Endothelial cell of umbilical vein (primary cell): ENCODE data around the gene NCOA3. TPM values are rescaled to one million over a fixed set of nuclear protein-coding genes. Genes with fewer than 3 reads are reported as not detected.

ENCODE experiments used
- BruUV-seq: library from RNA; stranded (reverse); fragments of 400-500 nt; replicated peaks from 2 replicates; lab custom pipeline; 2021; lab: Mats Ljungman, UMichigan
- CTCF ChIA-PET: fragments of 300-600, 350-600 bp; sonication (Branson Sonifier 250); formaldehyde crosslinking; loops from one replicate; lab custom pipeline; 2021; ENCODE audit warnings: antibody characterized with exemption, inconsistent platforms; lab: Charles Lee
- POLR2A ChIA-PET: fragments of 300-600, 350-600 bp; sonication (Branson Sonifier 250); formaldehyde crosslinking; loops from one replicate; lab custom pipeline; 2021; ENCODE audit warnings: antibody characterized with exemption, inconsistent platforms; lab: Charles Lee
- DNase-seq: peaks from one replicate; pipeline ENCODE4 v3.0.0-alpha.2; 2011; ENCODE audit warnings: low read depth, low spot score
- FAIRE-seq: peaks from 2 replicates; lab custom pipeline; 2011; peaks lifted over from hg19 to GRCh38; lab: Jason Lieb, UNC
- H2AFZ ChIP-seq: 2 replicates; pipeline ENCODE4 v1.6.0; 2012; ENCODE audit warnings: low read depth, low read length, control low read depth, inconsistent platforms
- H3K27ac ChIP-seq: 2 replicates; pipeline ENCODE4 v1.5.1; 2011; ENCODE audit warnings: low read depth, mild to moderate bottlenecking, control low read depth, low read length, moderate library complexity; ENCODE audit not compliant: insufficient read depth
- H3K27me3 ChIP-seq, 2 experiments: 2 replicates each; pipeline versions ENCODE4 v1.6.0 to v1.6.1; 2011; ENCODE audit warnings: low read length in 2 of 2, mixed read lengths in 1 of 2; ENCODE audit not compliant: control insufficient read depth in 2 of 2, insufficient read depth in 2 of 2
- H3K36me3 ChIP-seq, 2 experiments: 2 replicates in 1 of 2; 3 replicates in 1 of 2; pipeline ENCODE4 v1.5.1; 2011; ENCODE audit warnings: low read length in 2 of 2, mild to moderate bottlenecking in 1 of 2, moderate library complexity in 1 of 2; ENCODE audit not compliant: control insufficient read depth in 2 of 2, insufficient read depth in 2 of 2; ENCODE audit errors: extremely low read depth in 1 of 2
- H3K4me1 ChIP-seq: 3 replicates; pipeline ENCODE4 v1.5.1; 2011; ENCODE audit warnings: mild to moderate bottlenecking, low read length; ENCODE audit not compliant: control insufficient read depth, insufficient read depth; ENCODE audit errors: extremely low read depth
- H3K4me2 ChIP-seq: 2 replicates; pipeline ENCODE4 v1.6.1; 2011; ENCODE audit warnings: low read length, control low read depth, mixed read lengths; ENCODE audit not compliant: insufficient read depth
- H3K4me3 ChIP-seq, 3 experiments: fragments of 200-600 bp in 1 of 3; sonication (generic), shearing (Covaris generic) in 1 of 3; replicated peaks in 1 of 3; 2 replicates each; pipeline ENCODE4 v1.5.1; 2011 to 2016; ENCODE audit warnings: control low read depth in 3 of 3, low read length in 3 of 3, mild to moderate bottlenecking in 2 of 3, inconsistent platforms in 1 of 3, low read depth in 1 of 3, moderate library complexity in 1 of 3; ENCODE audit not compliant: insufficient read depth in 1 of 3
- H3K79me2 ChIP-seq: 2 replicates; pipeline ENCODE4 v1.6.0; 2012; ENCODE audit warnings: low read length, inconsistent platforms; ENCODE audit not compliant: control insufficient read depth, insufficient read depth
- H3K9ac ChIP-seq: replicated peaks from 2 replicates; pipeline ENCODE3; 2011; ENCODE audit warnings: low read length, control low read depth; ENCODE audit not compliant: insufficient read depth; ENCODE audit errors: extremely low read depth
- H3K9me1 ChIP-seq: replicated peaks from 3 replicates; pipeline ENCODE4 v1.6.0; 2011; ENCODE audit warnings: mild to moderate bottlenecking, low read length; ENCODE audit not compliant: control insufficient read depth, insufficient read depth; ENCODE audit errors: extremely low read depth
- H3K9me3 ChIP-seq: replicated peaks from 2 replicates; pipeline ENCODE4 v1.5.1; 2012; ENCODE audit warnings: low read length, inconsistent platforms; ENCODE audit not compliant: control insufficient read depth, insufficient read depth
- H4K20me1 ChIP-seq: replicated peaks from 2 replicates; pipeline ENCODE3; 2011; ENCODE audit warnings: mild to moderate bottlenecking, low read length; ENCODE audit not compliant: control insufficient read depth, insufficient read depth; ENCODE audit errors: extremely low read depth
- CTCF ChIP-seq, 2 donors: IDR thresholded peaks; 1 replicate in 1 of 2; 2 replicates in 1 of 2; pipeline ENCODE4 v1.5.1; 2011; ENCODE audit warnings: low read length in 2 of 2, mild to moderate bottlenecking in 2 of 2, moderate library complexity in 2 of 2, control low read depth in 1 of 2, inconsistent platforms in 1 of 2, low read depth in 1 of 2; ENCODE audit not compliant: insufficient read depth in 1 of 2; ENCODE audit errors: extremely low read depth in 1 of 2
- EZH2 ChIP-seq: IDR thresholded peaks from 2 replicates; pipeline ENCODE4 v1.6.1; 2012; ENCODE audit warnings: borderline replicate concordance, low read depth, mild to moderate bottlenecking, moderate library complexity, low read length, inconsistent platforms; ENCODE audit not compliant: severe bottlenecking
- FOS ChIP-seq: IDR thresholded peaks from 2 replicates; pipeline ENCODE4 v1.6.1; 2011; ENCODE audit warnings: mild to moderate bottlenecking, low read length, moderate library complexity, borderline replicate concordance; ENCODE audit not compliant: insufficient read depth
- GATA2 ChIP-seq: IDR thresholded peaks from 2 replicates; pipeline ENCODE4 v1.7.0; 2011; ENCODE audit warnings: low read depth, mild to moderate bottlenecking, moderate library complexity, mixed read lengths, low read length; ENCODE audit not compliant: insufficient read length, insufficient read depth
- JUN ChIP-seq: IDR thresholded peaks from 2 replicates; pipeline ENCODE4 v1.6.1; 2011; ENCODE audit warnings: borderline replicate concordance, low read depth; ENCODE audit not compliant: insufficient read length, insufficient read depth
- MAX ChIP-seq: IDR thresholded peaks from 2 replicates; pipeline ENCODE4 v1.6.1; 2011; ENCODE audit not compliant: insufficient read depth, insufficient read length
- MYC ChIP-seq: IDR thresholded peaks from one replicate; pipeline ENCODE4 v1.6.1; 2011; ENCODE audit warnings: mild to moderate bottlenecking, low read depth, low read length
- POLR2A ChIP-seq: IDR thresholded peaks from 2 replicates; pipeline ENCODE4 v1.6.1; 2012; ENCODE audit warnings: low read depth, mild to moderate bottlenecking, control low read depth, low read length
- POLR2AphosphoS5 ChIP-seq: IDR thresholded peaks from 2 replicates; pipeline ENCODE4 v1.6.1; 2012; ENCODE audit warnings: low read depth, mild to moderate bottlenecking, control low read depth, low read length, moderate library complexity; ENCODE audit not compliant: insufficient read depth
- dilution Hi-C: fragments of 300-500 bp; cut with MboI; formaldehyde crosslinking; loops from one replicate; pipeline ENCODE4 v1.15.0; 2019; ENCODE audit warnings: low sequenced_read_pairs; ENCODE audit not compliant: extremely low pct_ligation_motif_present
- intact Hi-C: fragments of 100-400 bp; cut with micrococcal nuclease; formaldehyde crosslinking; loops from one replicate; pipeline ENCODE4 v1.10.0; 2022
- polyA plus RNA-seq, 4 experiments: library from polyadenylated mRNA; depleted of rRNA in 3 of 4; stranded (reverse) in 3 of 4; unstranded in 1 of 4; fragments of >200 nt; gene quantifications; 2 replicates each; pipeline versions ENCODE4 v1.2.1 to v1.2.3, GENCODE V29; 2011 to 2012; ENCODE audit warnings: missing spikeins in 1 of 4
- total RNA-seq: library from RNA; stranded (reverse); gene quantifications from 2 replicates; pipeline ENCODE4 v1.2.3, GENCODE V29; 2021

The NCOA3 gene
- total and polyA plus RNA-seq, 2 donors (not counting 3 experiments of a cell fraction or from before 2014, with no cell fraction given): 12.0 to 35.6 TPM

- Histone ChIP-seq H3K79me2 (no peaks in the 10 kb centered on the region), H3K36me3 (no peaks in the 10 kb centered on the region), H4K20me1 (no peaks in the 10 kb centered on the region), H3K9me1 (no peaks in the 10 kb centered on the region), H3K4me3 (no peak overlapping the region), H3K4me2 (no peak overlapping the region), H3K9ac (no peak overlapping the region), H3K4me1 (no peaks in the 10 kb centered on the region), H3K9me3 (no peaks in the 10 kb centered on the region), H3K27ac (no peak overlapping the region), H3K27me3 (no peaks in the 10 kb centered on the region), H2AFZ (no peak overlapping the region)
- CTCF ChIA-PET: interaction anchor here (1.1 to 15.4 kb wide), 4 partner anchors 11 to 945 kb away, joined by 3 to 302 read pairs (median 10); no protein-coding TSS in a partner anchor
- POLR2A ChIA-PET: no interaction called here
- DNase-seq (no peak), FAIRE-seq (no peak)
- intact Hi-C loops: no loop called here
- dilution Hi-C loops: no loop called here
- no TSS peak for BruUV-seq
- TF ChIP-seq FOS (no peak), POLR2AphosphoS5 (no peak), CTCF (IDR thresholded peaks at IDR 0.05; ENCODE audit: extremely low read depth in 1 of 2, insufficient read depth in 1 of 2, low read depth in 1 of 2, low read length in 2 of 2) (no peak), MYC (no peak), GATA2 (no peak), POLR2A (no peak), MAX (no peak), JUN (no peak), EZH2 (no peak)
Observed at GRCh38 chr20:47674686-47675085, 173.0 kb downstream of the NCOA3 start.
